Measurements from ENCODE around the gene KRTAP4-3.
"Not testable (repeated sequence)": the region's sequence is repeated elsewhere in the genome, so short reads cannot be mapped to it uniquely, and the experiment has no call there.

KRTAP4-3 gene

GRCh38 chr17:41151525-41151924 lies 16.5 kb downstream of the KRTAP4-3 start:
- no peak for DNase-seq (ENCODE audit: low read depth)

- DNase-seq (ENCODE audit: low read depth) = no peak
Measured at GRCh38 chr17:41150026-41150425, 18.0 kb downstream of the KRTAP4-3 start.

GRCh38 chr17:41149652-41149985 lies 18.4 kb downstream of the KRTAP4-3 start, which contains the start of gene KRTAP4-5:
Gene KRTAP4-5, minus strand, starts transcription at chr17:41149825. Its CDS starts 58 bp downstream, at chr17:41149767.
- DNase-seq (ENCODE audit: low read depth) = no peak

- DNase-seq (ENCODE audit: low read depth) = not testable (repeated sequence)
Measured at GRCh38 chr17:41148971-41149651, 18.9 kb downstream of the KRTAP4-3 start.

GRCh38 chr17:41147531-41148204 lies 20.4 kb downstream of the KRTAP4-3 start:
- DNase-seq (ENCODE audit: low read depth) = no peak

GRCh38 chr17:41145261-41145660 lies 22.8 kb downstream of the KRTAP4-3 start:
- DNase-seq (ENCODE audit: low read depth) = no peak

GRCh38 chr17:41144846-41145245 lies 23.2 kb downstream of the KRTAP4-3 start:
- DNase-seq (ENCODE audit: low read depth) = no peak

- no peak for DNase-seq (ENCODE audit: low read depth)
Measured at GRCh38 chr17:41141361-41141760, 26.7 kb downstream of the KRTAP4-3 start.

GRCh38 chr17:41140360-41141131 lies 27.5 kb downstream of the KRTAP4-3 start, which contains the start of gene KRTAP4-6:
Gene KRTAP4-6, minus strand, starts transcription at chr17:41140544. Its CDS starts 57 bp downstream, at chr17:41140487.
- no peak for DNase-seq (ENCODE audit: low read depth)

GRCh38 chr17:41139865-41140264 lies 28.2 kb downstream of the KRTAP4-3 start:
- DNase-seq (ENCODE audit: low read depth) = not testable (repeated sequence)

- DNase-seq (ENCODE audit: low read depth) = no peak
Measured at GRCh38 chr17:41133880-41134735, 33.9 kb downstream of the KRTAP4-3 start.

- no peak for DNase-seq (ENCODE audit: low read depth)
Measured at GRCh38 chr17:41131979-41132378, 36.0 kb downstream of the KRTAP4-3 start.

GRCh38 chr17:41127371-41127770 lies 40.6 kb downstream of the KRTAP4-3 start:
- no peak for DNase-seq (ENCODE audit: low read depth)

GRCh38 chr17:41126412-41126811 lies 41.6 kb downstream of the KRTAP4-3 start:
- no peak for DNase-seq (ENCODE audit: low read depth)

- no peak for DNase-seq (ENCODE audit: low read depth)
Measured at GRCh38 chr17:41125064-41125463, 43.0 kb downstream of the KRTAP4-3 start.

GRCh38 chr17:41123991-41124371 lies 44.0 kb downstream of the KRTAP4-3 start, which contains the start of gene KRTAP4-12:
Gene KRTAP4-12, minus strand, starts transcription at chr17:41124182. Its CDS starts 60 bp downstream, at chr17:41124122.
- DNase-seq (ENCODE audit: low read depth) = not testable (repeated sequence)

- DNase-seq (ENCODE audit: low read depth) = not testable (repeated sequence)
Measured at GRCh38 chr17:41123292-41123990, 44.6 kb downstream of the KRTAP4-3 start.

GRCh38 chr17:41121742-41122141 lies 46.3 kb downstream of the KRTAP4-3 start:
- DNase-seq (ENCODE audit: low read depth) = no peak

GRCh38 chr17:41119696-41120690 lies 48.0 kb downstream of the KRTAP4-3 start:
- not testable (repeated sequence) for DNase-seq (ENCODE audit: low read depth)

- no peak for DNase-seq (ENCODE audit: low read depth)
Measured at GRCh38 chr17:41118721-41119120, 49.3 kb downstream of the KRTAP4-3 start.
